Measurements from ENCODE around the gene WIPI1.

Gene WIPI1

GRCh38 chr17:68382582-68383085 lies 74.7 kb downstream of the WIPI1 start:
- Histone ChIP-seq H3K27ac (replicated peaks) (no peak overlapping the region), H3K27me3 (ENCODE audit: insufficient read depth, poor library complexity, severe bottlenecking) (no peaks in the 10 kb centered on the region), H3K4me3 (replicated peaks; ENCODE audit: insufficient read depth, low read length) (no peak overlapping the region)
- DNase-seq (ENCODE audit: low read depth in 1 of 2, low spot score in 1 of 2), result no peak
- no peak for TF ChIP-seq GABPA (IDR thresholded peaks at IDR 0.05; ENCODE audit: low read depth)
- no peak for TF ChIP-seq SPI1 (IDR thresholded peaks at IDR 0.05; ENCODE audit: borderline replicate concordance, low read depth)
- TF ChIP-seq REST (IDR thresholded peaks at IDR 0.05; ENCODE audit: insufficient replicate concordance, low read depth), result no peak
- no peak for TF ChIP-seq CTCF (IDR thresholded peaks at IDR 0.05; ENCODE audit: insufficient read depth, low read length)
- no peak for TF ChIP-seq POLR2AphosphoS5 (IDR thresholded peaks at IDR 0.05; ENCODE audit: low read depth)

GRCh38 chr17:68381076-68381900 lies 76.0 kb downstream of the WIPI1 start:
- Histone ChIP-seq H3K4me3 (replicated peaks; ENCODE audit: insufficient read depth, low read length) (no peak overlapping the region), H3K27ac (replicated peaks) (no peak overlapping the region), H3K27me3 (ENCODE audit: insufficient read depth, poor library complexity, severe bottlenecking) (no peaks in the 10 kb centered on the region)
- no peak for DNase-seq (ENCODE audit: low read depth in 1 of 2, low spot score in 1 of 2)
- TF ChIP-seq REST (IDR thresholded peaks at IDR 0.05; ENCODE audit: insufficient replicate concordance, low read depth) (no peak), CTCF (IDR thresholded peaks at IDR 0.05; ENCODE audit: insufficient read depth, low read length) (no peak), POLR2AphosphoS5 (IDR thresholded peaks at IDR 0.05; ENCODE audit: low read depth) (no peak), SPI1 (IDR thresholded peaks at IDR 0.05; ENCODE audit: borderline replicate concordance, low read depth) (no peak), GABPA (IDR thresholded peaks at IDR 0.05; ENCODE audit: low read depth) (no peak)

GRCh38 chr17:68379692-68380677 lies 77.3 kb downstream of the WIPI1 start:
- no peaks in the 10 kb centered on the region for H3K27me3 ChIP-seq (ENCODE audit: insufficient read depth, poor library complexity, severe bottlenecking)
- no peak overlapping the region for H3K4me3 ChIP-seq (replicated peaks; ENCODE audit: insufficient read depth, low read length)
- DNase-seq (ENCODE audit: low read depth in 1 of 2, low spot score in 1 of 2), result no peak
- TF ChIP-seq POLR2AphosphoS5 (IDR thresholded peaks at IDR 0.05; ENCODE audit: low read depth) (no peak), SPI1 (IDR thresholded peaks at IDR 0.05; ENCODE audit: borderline replicate concordance, low read depth) (no peak), GABPA (IDR thresholded peaks at IDR 0.05; ENCODE audit: low read depth) (no peak), REST (IDR thresholded peaks at IDR 0.05; ENCODE audit: insufficient replicate concordance, low read depth) (no peak), CTCF (IDR thresholded peaks at IDR 0.05; ENCODE audit: insufficient read depth, low read length) (no peak)
- H3K27ac ChIP-seq (replicated peaks), result no peak overlapping the region

Data from HL-60 (cell line).